ENCODE results near the gene MEI4. TPM values are rescaled to one million over a fixed set of nuclear protein-coding genes. Genes with fewer than 3 reads are reported as not detected.
"Not testable (repeated sequence)": the region's sequence is repeated elsewhere in the genome, so short reads cannot be mapped to it uniquely, and the experiment has no call there.

MEI4 gene
- total RNA-seq, 1 donor from 2014 or later: not detected

DNA sequence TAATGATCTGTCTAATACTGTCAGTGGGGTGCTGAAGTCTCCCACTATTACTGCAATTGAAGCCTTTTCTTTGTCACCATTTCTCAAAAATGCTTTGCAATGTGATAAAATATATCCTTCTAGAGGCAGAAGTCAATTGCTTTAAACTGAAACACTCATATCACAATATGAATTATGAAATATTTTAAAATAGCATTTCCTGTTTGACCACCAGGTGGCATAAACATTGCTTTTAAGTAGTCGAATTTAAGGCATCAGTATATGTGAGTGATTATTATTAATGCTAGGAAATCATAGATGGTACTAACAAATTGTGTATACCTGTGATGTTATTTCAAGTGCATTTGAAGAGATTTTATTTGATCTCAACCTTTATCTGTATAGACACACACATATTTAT, 87.5 kb downstream of the MEI4 start:
- no peak overlapping the region for H3K4me3 ChIP-seq (ENCODE audit: low read depth, low read length)
- FAIRE-seq (no peak), DNase-seq (ENCODE audit: low read depth) (peak; percentile 49)
- no peaks in the 10 kb centered on the region for H3K36me3 ChIP-seq (ENCODE audit: control insufficient read depth, insufficient read depth, low read length)
- no peaks in the 10 kb centered on the region for H3K27me3 ChIP-seq (ENCODE audit: control insufficient read depth, insufficient read depth, low read length)
- no peak for TF ChIP-seq CTCF (IDR thresholded peaks at IDR 0.05; ENCODE audit: insufficient read depth, low read length, severe bottlenecking)

DNA sequence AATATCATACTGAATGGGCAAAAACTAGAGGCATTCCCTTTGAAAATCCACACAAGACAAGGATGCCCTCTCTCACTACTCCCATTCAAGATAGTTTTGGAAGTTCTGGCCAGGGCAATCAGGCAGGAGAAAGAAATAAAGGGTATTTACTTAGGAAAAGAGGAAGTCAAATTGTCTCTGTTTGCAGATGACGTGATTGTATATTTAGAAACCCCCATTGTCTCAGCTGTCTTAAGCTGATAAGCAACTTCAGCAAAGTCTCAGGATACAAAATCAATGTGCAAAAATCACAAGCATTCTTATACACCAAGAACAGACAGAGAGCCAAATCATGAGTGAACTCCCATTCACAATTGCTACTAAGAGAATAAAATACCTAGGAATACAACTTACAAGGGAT, 99.3 kb downstream of the MEI4 start:
- not testable (repeated sequence) for H3K36me3 ChIP-seq (ENCODE audit: control insufficient read depth, insufficient read depth, low read length); H3K27me3 ChIP-seq (ENCODE audit: control insufficient read depth, insufficient read depth, low read length); DNase-seq (ENCODE audit: low read depth); FAIRE-seq; H3K4me3 ChIP-seq (ENCODE audit: low read depth, low read length)

DNA sequence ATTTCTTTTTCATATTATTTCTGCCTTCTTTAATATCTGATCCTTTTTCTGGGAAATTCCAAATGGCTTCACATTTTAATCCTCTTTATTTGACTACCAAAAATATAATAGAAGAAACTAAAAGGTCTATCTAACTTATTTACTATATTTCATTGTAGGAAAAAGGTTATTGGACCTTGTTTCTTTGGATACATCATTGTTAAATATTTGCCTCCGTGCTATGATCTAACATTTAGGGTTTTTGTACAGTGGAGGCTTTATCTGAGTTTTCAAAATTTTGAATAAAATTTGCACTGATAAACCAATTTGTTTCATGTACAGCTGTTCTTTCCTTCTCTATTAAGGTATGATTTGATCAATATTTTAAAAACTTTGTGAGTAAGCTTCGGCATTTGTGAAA, 109.5 kb downstream of the MEI4 start:
- DNase-seq (ENCODE audit: low read depth) (no peak), FAIRE-seq (no peak)
- H3K27me3 ChIP-seq (ENCODE audit: control insufficient read depth, insufficient read depth, low read length): no peaks in the 10 kb centered on the region
- no peaks in the 10 kb centered on the region for H3K36me3 ChIP-seq (ENCODE audit: control insufficient read depth, insufficient read depth, low read length)
- H3K4me3 ChIP-seq (ENCODE audit: low read depth, low read length): no peak overlapping the region
- TF ChIP-seq CTCF (IDR thresholded peaks at IDR 0.05; ENCODE audit: insufficient read depth, low read length, severe bottlenecking): no peak

- DNase-seq (ENCODE audit: low read depth) (no peak), FAIRE-seq (no peak)
- no peaks in the 10 kb centered on the region for H3K27me3 ChIP-seq (ENCODE audit: control insufficient read depth, insufficient read depth, low read length)
- H3K4me3 ChIP-seq (ENCODE audit: low read depth, low read length): no peak overlapping the region
- H3K36me3 ChIP-seq (ENCODE audit: control insufficient read depth, insufficient read depth, low read length): no peaks in the 10 kb centered on the region
- no peak for TF ChIP-seq CTCF (IDR thresholded peaks at IDR 0.05; ENCODE audit: insufficient read depth, low read length, severe bottlenecking)
Observed at GRCh38 chr6:77763124-77763523, 110.3 kb downstream of the MEI4 start.

GRCh38 chr6:77764364-77764763, 111.5 kb downstream of the MEI4 start:
- no peaks in the 10 kb centered on the region for H3K36me3 ChIP-seq (ENCODE audit: control insufficient read depth, insufficient read depth, low read length)
- no peak for TF ChIP-seq CTCF (IDR thresholded peaks at IDR 0.05; ENCODE audit: insufficient read depth, low read length, severe bottlenecking)
- H3K27me3 ChIP-seq (ENCODE audit: control insufficient read depth, insufficient read depth, low read length): no peaks in the 10 kb centered on the region
- FAIRE-seq (no peak), DNase-seq (ENCODE audit: low read depth) (no peak)
- H3K4me3 ChIP-seq (ENCODE audit: low read depth, low read length): no peak overlapping the region

DNA sequence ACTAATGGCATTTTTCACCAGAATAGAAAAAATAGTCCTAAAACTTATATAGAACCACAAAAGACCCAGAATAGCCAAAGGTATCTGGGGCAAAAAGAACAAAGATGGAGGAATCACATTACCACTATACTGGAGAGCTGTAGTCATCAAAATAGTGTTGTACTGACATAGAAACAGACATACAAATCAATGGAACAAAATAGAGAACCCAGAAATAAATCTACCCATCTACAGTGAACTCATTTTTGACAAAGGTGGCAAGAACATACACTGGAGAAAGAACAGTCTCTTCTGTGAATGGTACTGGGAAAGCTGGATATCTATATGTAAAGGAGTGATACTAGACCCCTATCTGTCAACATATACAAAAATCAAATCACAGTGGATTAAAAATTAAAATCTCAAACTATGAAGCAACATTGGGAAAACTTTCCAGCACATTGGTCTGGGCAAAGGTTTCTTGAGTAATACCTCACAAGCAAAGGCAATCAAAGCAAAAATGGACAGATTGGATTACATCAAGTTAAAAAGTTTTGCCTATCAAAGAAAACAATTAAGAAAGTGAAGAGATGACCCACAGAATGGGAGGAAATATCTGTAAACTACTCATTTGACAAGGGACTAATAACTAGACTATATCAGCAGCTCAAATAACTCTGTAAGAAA, 120.5 kb downstream of the MEI4 start:
- no peak overlapping the region for H3K4me3 ChIP-seq (ENCODE audit: low read depth, low read length)
- H3K36me3 ChIP-seq (ENCODE audit: control insufficient read depth, insufficient read depth, low read length): no peaks in the 10 kb centered on the region
- DNase-seq (ENCODE audit: low read depth) (no peak), FAIRE-seq (no peak)
- H3K27me3 ChIP-seq (ENCODE audit: control insufficient read depth, insufficient read depth, low read length): no peaks in the 10 kb centered on the region
- TF ChIP-seq CTCF (IDR thresholded peaks at IDR 0.05; ENCODE audit: insufficient read depth, low read length, severe bottlenecking): no peak

All from bronchial epithelial cell (primary cell).